H1 (cell line): Measurements from ENCODE around the gene ATG4D. TPM values are rescaled to one million over a fixed set of nuclear protein-coding genes. Genes with fewer than 3 reads are reported as not detected.
A peak's percentile ranks its signal among the peaks of the same experiment; 100 is the strongest.

Experiments used
- CTCF ChIA-PET: fragments of 300-600 bp; sonication (Branson Sonifier 250); formaldehyde crosslinking; loops from one replicate; lab custom pipeline; 2021; ENCODE audit not compliant: partially characterized antibody; lab: Charles Lee
- POLR2A ChIA-PET: fragments of 300-600 bp; sonication (Branson Sonifier 250); formaldehyde crosslinking; loops from one replicate; lab custom pipeline; 2021; ENCODE audit warnings: inconsistent platforms; ENCODE audit not compliant: partially characterized antibody; lab: Charles Lee
- DNase-seq, 2 experiments: peaks; one replicate each; pipeline versions ENCODE4 v3.0.0 to v3.0.0-alpha.2; 2010 to 2022; ENCODE audit warnings: low spot score in 2 of 2, low read depth in 1 of 2, mixed read lengths in 1 of 2
- FAIRE-seq: peaks from 2 replicates; lab custom pipeline; 2011; peaks lifted over from hg19 to GRCh38; lab: Jason Lieb, UNC
- H2AFZ ChIP-seq: 2 replicates; pipeline ENCODE4 v1.8.1; 2012; ENCODE audit warnings: low read length, inconsistent platforms
- H2AK5ac ChIP-seq: 2 replicates; pipeline ENCODE4 v1.6.1; 2013; ENCODE audit warnings: low read depth, low read length
- H2BK120ac ChIP-seq: replicated peaks from 2 replicates; pipeline ENCODE3; 2013; ENCODE audit warnings: low read depth, low read length, inconsistent platforms
- H2BK12ac ChIP-seq: 2 replicates; pipeline ENCODE4 v1.6.1; 2013; ENCODE audit warnings: low read depth, low read length
- H2BK15ac ChIP-seq: 2 replicates; pipeline ENCODE4 v1.6.1; 2013; ENCODE audit warnings: low read length
- H2BK20ac ChIP-seq: 2 replicates; pipeline ENCODE4 v1.6.1; 2013; ENCODE audit warnings: low read length
- H2BK5ac ChIP-seq: 2 replicates; pipeline ENCODE4 v1.6.1; 2013; ENCODE audit warnings: low read depth, low read length
- H3K14ac ChIP-seq: 2 replicates; pipeline ENCODE4 v1.6.1; 2013; ENCODE audit warnings: inconsistent platforms; ENCODE audit not compliant: insufficient read length
- H3K18ac ChIP-seq: 2 replicates; pipeline ENCODE4 v1.6.1; 2013; ENCODE audit warnings: low read length; ENCODE audit errors: extremely low read depth
- H3K23ac ChIP-seq: 2 replicates; pipeline ENCODE4 v1.6.1; 2013; ENCODE audit warnings: inconsistent platforms; ENCODE audit not compliant: insufficient read length
- H3K23me2 ChIP-seq: 2 replicates; pipeline ENCODE4 v1.6.1; 2013; ENCODE audit warnings: low read depth, low read length
- H3K27ac ChIP-seq: 2 replicates; pipeline ENCODE4 v1.6.1; 2011; ENCODE audit warnings: low read depth, low read length, inconsistent platforms
- H3K27me3 ChIP-seq, 4 experiments: replicated peaks in 1 of 4; 1 replicate in 1 of 4; 2 replicates in 3 of 4; pipeline versions ENCODE4 v1.6.1 to v1.8.1; 2011 to 2013; ENCODE audit warnings: low read length in 3 of 4, mild to moderate bottlenecking in 3 of 4, inconsistent platforms in 2 of 4, mixed read lengths in 2 of 4, moderate library complexity in 1 of 4; ENCODE audit not compliant: control insufficient read depth in 3 of 4, insufficient read depth in 3 of 4; ENCODE audit errors: extremely low read depth in 1 of 4
- H3K36me3 ChIP-seq, 4 experiments: 2 replicates each; pipeline versions ENCODE4 v1.6.1 to v1.8.1; 2011 to 2013; ENCODE audit warnings: mild to moderate bottlenecking in 4 of 4, low read length in 3 of 4, moderate library complexity in 2 of 4, control low read depth in 1 of 4, inconsistent platforms in 1 of 4; ENCODE audit not compliant: insufficient read depth in 4 of 4, control insufficient read depth in 2 of 4
- H3K4ac ChIP-seq: replicated peaks from 2 replicates; pipeline ENCODE3; 2013; ENCODE audit warnings: low read length, low read depth, mixed read lengths, inconsistent platforms; ENCODE audit not compliant: insufficient read length
- H3K4me1 ChIP-seq, 4 experiments: replicated peaks in 1 of 4; 1 replicate in 1 of 4; 2 replicates in 3 of 4; pipeline versions ENCODE4 v1.6.1 to v1.8.1; 2011 to 2013; ENCODE audit warnings: low read length in 3 of 4, inconsistent platforms in 2 of 4, mixed read lengths in 1 of 4; ENCODE audit not compliant: insufficient read depth in 4 of 4, control insufficient read depth in 3 of 4
- H3K4me2 ChIP-seq, 2 experiments: 2 replicates each; pipeline versions ENCODE4 v1.6.1 to v1.8.1; 2011 to 2013; ENCODE audit warnings: low read depth in 2 of 2, low read length in 2 of 2, control low read depth in 1 of 2, inconsistent platforms in 1 of 2, mild to moderate bottlenecking in 1 of 2; ENCODE audit not compliant: insufficient read depth in 1 of 2
- H3K4me3 ChIP-seq, 4 experiments: fragments of 200-600, 300-600 bp in 1 of 4; sonication (generic), shearing (Covaris generic), sonication (Bioruptor Twin) in 1 of 4; 2 replicates each; pipeline versions ENCODE4 v1.5.1 to v1.8.1; 2011 to 2016; ENCODE audit warnings: low read length in 4 of 4, low read depth in 3 of 4, control low read depth in 2 of 4, inconsistent platforms in 2 of 4, mild to moderate bottlenecking in 2 of 4, mixed read lengths in 1 of 4, moderate library complexity in 1 of 4; ENCODE audit not compliant: insufficient read depth in 2 of 4; ENCODE audit errors: extremely low read depth in 1 of 4
- H3K56ac ChIP-seq: replicated peaks from 2 replicates; pipeline ENCODE3; 2013; ENCODE audit warnings: low read depth, mild to moderate bottlenecking, mixed read lengths, low read length, inconsistent platforms; ENCODE audit not compliant: insufficient read length
- H3K79me1 ChIP-seq: 2 replicates; pipeline ENCODE4 v1.6.1; 2013; ENCODE audit warnings: low read depth, low read length, control low read depth
- H3K79me2 ChIP-seq, 2 experiments: 2 replicates each; pipeline versions ENCODE4 v1.6.1 to v1.8.1; 2012 to 2013; ENCODE audit warnings: low read length in 2 of 2, mild to moderate bottlenecking in 2 of 2, inconsistent platforms in 1 of 2; ENCODE audit not compliant: insufficient read depth in 2 of 2, control insufficient read depth in 1 of 2
- H3K9ac ChIP-seq, 4 experiments: replicated peaks in 1 of 4; 1 replicate in 1 of 4; 2 replicates in 3 of 4; pipeline versions ENCODE4 v1.6.1 to v1.8.1; 2011 to 2013; ENCODE audit warnings: low read depth in 3 of 4, low read length in 3 of 4, control low read depth in 2 of 4, mild to moderate bottlenecking in 2 of 4, moderate library complexity in 2 of 4, inconsistent platforms in 1 of 4; ENCODE audit errors: extremely low read depth in 1 of 4
- H3K9me3 ChIP-seq, 2 experiments: 2 replicates each; pipeline versions ENCODE4 v1.6.1 to v1.8.1; 2012 to 2013; ENCODE audit warnings: mild to moderate bottlenecking in 2 of 2, moderate library complexity in 2 of 2, control low read depth in 1 of 2, inconsistent platforms in 1 of 2, low read depth in 1 of 2, low read length in 1 of 2, mixed read lengths in 1 of 2; ENCODE audit not compliant: insufficient read depth in 2 of 2
- H4K20me1 ChIP-seq, 2 experiments: replicated peaks in 1 of 2; 2 replicates each; pipeline versions ENCODE3 to v1.8.1; 2011 to 2013; ENCODE audit warnings: inconsistent platforms in 2 of 2, low read length in 2 of 2, mild to moderate bottlenecking in 1 of 2; ENCODE audit not compliant: insufficient read depth in 2 of 2, control insufficient read depth in 1 of 2
- H4K5ac ChIP-seq: 2 replicates; pipeline ENCODE4 v1.6.1; 2013; ENCODE audit warnings: low read length, low read depth, mixed read lengths, inconsistent platforms; ENCODE audit not compliant: insufficient read length
- H4K8ac ChIP-seq: 2 replicates; pipeline ENCODE4 v1.8.0; 2013; ENCODE audit warnings: mild to moderate bottlenecking, moderate library complexity, low read length, inconsistent platforms; ENCODE audit not compliant: insufficient read depth; ENCODE audit errors: extremely low read depth
- H4K91ac ChIP-seq: replicated peaks from 2 replicates; pipeline ENCODE3; 2013; ENCODE audit warnings: low read length, mixed read lengths, inconsistent platforms; ENCODE audit not compliant: insufficient read length
- ATF3 ChIP-seq: IDR thresholded peaks from 2 replicates; pipeline ENCODE4 v1.6.1; 2011; ENCODE audit warnings: low read depth, mild to moderate bottlenecking, low read length; ENCODE audit not compliant: insufficient read depth
- BACH1 ChIP-seq: IDR thresholded peaks from 2 replicates; pipeline ENCODE4 v1.6.1; 2012; ENCODE audit warnings: low read length, improper control_type of control experiment
- CHD1 ChIP-seq: IDR thresholded peaks from 2 replicates; pipeline ENCODE4 v1.6.1; 2012; ENCODE audit warnings: low read depth, low read length, improper control_type of control experiment
- EGR1 ChIP-seq: IDR thresholded peaks from 2 replicates; pipeline ENCODE4 v1.6.1; 2011; ENCODE audit warnings: low read depth, low read length, borderline replicate concordance
- EZH2 ChIP-seq: fragments of 200-600 bp; sonication (generic); IDR thresholded peaks from 2 replicates; pipeline ENCODE4 v1.7.1; 2012; ENCODE audit warnings: low read depth, mild to moderate bottlenecking, moderate library complexity, low read length, inconsistent platforms; ENCODE audit not compliant: severe bottlenecking
- KDM1A ChIP-seq: fragments of 200-600, 300-600 bp; sonication (generic); IDR thresholded peaks from 2 replicates; pipeline ENCODE4 v1.7.1; 2016; ENCODE audit warnings: mild to moderate bottlenecking, low read length, borderline replicate concordance
- NANOG ChIP-seq: IDR thresholded peaks from 2 replicates; pipeline ENCODE4 v1.6.1; 2011; ENCODE audit warnings: low read length, low read depth, mild to moderate bottlenecking, inconsistent platforms; ENCODE audit not compliant: insufficient read depth, poor library complexity, severe bottlenecking
- NRF1 ChIP-seq: IDR thresholded peaks from 2 replicates; pipeline ENCODE4 v1.6.1; 2011; ENCODE audit warnings: mild to moderate bottlenecking, low read depth, low read length, improper control_type of control experiment
- RAD21 ChIP-seq, 2 experiments: IDR thresholded peaks in 1 of 2; conservative IDR thresholded peaks in 1 of 2; 2 replicates each; pipeline ENCODE4 v1.6.1; 2011; ENCODE audit warnings: low read depth in 2 of 2, low read length in 2 of 2, improper control_type of control experiment in 1 of 2, inconsistent platforms in 1 of 2, mild to moderate bottlenecking in 1 of 2, moderate library complexity in 1 of 2
- SIN3A ChIP-seq, 2 experiments: IDR thresholded peaks in 1 of 2; conservative IDR thresholded peaks in 1 of 2; 2 replicates each; pipeline ENCODE4 v1.6.1; 2011 to 2012; ENCODE audit warnings: low read length in 2 of 2, improper control_type of control experiment in 1 of 2, low read depth in 1 of 2, mild to moderate bottlenecking in 1 of 2
- TAF7 ChIP-seq: optimal IDR thresholded peaks from 2 replicates; pipeline ENCODE3; 2011; ENCODE audit warnings: low read depth, mild to moderate bottlenecking, inconsistent platforms, low read length, moderate library complexity, borderline replicate concordance
- TEAD4 ChIP-seq: IDR thresholded peaks from 2 replicates; pipeline ENCODE4 v1.6.1; 2012; ENCODE audit warnings: low read depth, low read length, inconsistent platforms, mixed read lengths
- YY1 ChIP-seq: IDR thresholded peaks from 2 replicates; pipeline ENCODE4 v1.6.1; 2011; ENCODE audit warnings: low read depth, mild to moderate bottlenecking, low read length
- WGBS, 2 experiments: shearing (Covaris generic) in 1 of 2; methylation state at CpG; one replicate each; pipeline versions ENCODE4 v1.1.6 to v1.1.7; 2013 to 2015; ENCODE audit warnings: low lambda C conversion rate in 2 of 2, mixed read lengths in 2 of 2, inconsistent platforms in 1 of 2, low coverage in 1 of 2, missing lambda C conversion rate in 1 of 2; ENCODE audit not compliant: insufficient replicate concordance in 2 of 2, insufficient coverage in 1 of 2, insufficient read length in 1 of 2; ENCODE audit errors: extremely low coverage in 1 of 2, missing lambda C conversion rate in 1 of 2; 5-methylcytosine and 5-hydroxymethylcytosine counted together
- polyA plus RNA-seq, 7 experiments: library from polyadenylated mRNA; depleted of rRNA in 3 of 7; stranded (reverse) in 5 of 7; unstranded in 2 of 7; fragments of >200 nt in 5 of 7; fragments of 200-250 nt in 2 of 7; gene quantifications; 1 replicate in 5 of 7; 2 replicates in 1 of 7; 4 replicates in 1 of 7; pipeline versions ENCODE4 v1.2.1 to v1.2.3, GENCODE V29; 2011 to 2013; ENCODE audit warnings: missing spikeins in 2 of 7, mixed read lengths in 2 of 7
- total RNA-seq: library from RNA; stranded (reverse); fragmentation: NEBNext Ultra II Directional; extraction: Animal tissue kit (Norgen Biotek cat#: 25700); gene quantifications from 2 replicates; pipeline ENCODE4 v1.2.1, GENCODE V29; 2021

Gene ATG4D
- total and polyA plus RNA-seq, 2 of the 8 experiments (the other 6 are each of a cell fraction or from before 2014, with no cell fraction given): 39.6 to 43.7 TPM

DNA sequence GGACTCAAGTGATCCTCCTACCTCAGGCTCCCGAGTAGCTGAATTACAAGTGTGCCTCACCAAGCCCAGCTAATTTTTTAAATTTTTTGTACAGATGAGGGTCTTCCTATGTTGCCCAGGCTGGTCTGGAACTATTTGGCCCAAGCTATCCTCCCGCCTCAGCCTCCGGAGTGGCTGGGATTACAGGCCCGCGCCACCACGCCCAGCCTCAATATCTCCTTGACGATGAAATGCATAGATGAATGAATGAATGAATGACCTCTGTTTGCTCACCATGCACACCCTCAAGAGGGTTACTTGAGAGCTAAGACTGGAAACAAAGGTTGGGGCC is 58.3 kb downstream of the ATG4D start:
- Histone ChIP-seq H3K14ac (no peak overlapping the region), H3K9ac (no peak overlapping the region), H3K4me2 (peak overlapping the region; percentile 51 to 80; a peak in 3 of 4 replicates), H3K4me3 (peak overlapping the region in 2 of 4 experiments; percentile 18 to 39; a peak in 2 of 8 replicates), H3K18ac (no peak overlapping the region), H3K4me1 (peaks cover 0 to 11% (median 7%) of the 10 kb centered on the region in 4 experiments; a peak in 6 of 7 replicates), H3K9me3 (no peaks in the 10 kb centered on the region), H2BK12ac (no peak overlapping the region), H2BK5ac (no peak overlapping the region), H3K56ac (no peak overlapping the region), H4K5ac (peak overlapping the region; percentile 27), H3K23me2 (peaks cover 6% of the 10 kb centered on the region; the same call in 1 of the 2 replicates), H3K27ac (no peak overlapping the region; the same call in 1 of the 2 replicates), H3K27me3 (no peaks in the 10 kb centered on the region), H4K8ac (no peak overlapping the region), H2AFZ (no peak overlapping the region), H2BK20ac (no peak overlapping the region), H3K36me3 (no peaks in the 10 kb centered on the region), H2BK15ac (no peak overlapping the region), H2BK120ac (no peak overlapping the region), H3K23ac (no peak overlapping the region), H4K20me1 (no peaks in the 10 kb centered on the region), H2AK5ac (no peak overlapping the region), H4K91ac (no peak overlapping the region), H3K79me2 (peaks cover 0 to 9% of the 10 kb centered on the region in 2 experiments; a peak in 1 of 4 replicates), H3K79me1 (peaks cover 6% of the 10 kb centered on the region), H3K4ac (no peak overlapping the region)
- 25% methylated on average over 7 of the region's 7 CpGs; no CpG with 5 or more reads in 1 of the 2 experiments for WGBS, 2 experiments
- POLR2A ChIA-PET: interaction anchor here (0.6 to 4.4 kb wide), 12 partner anchors 10 to 149 kb away, joined by 3 to 26 read pairs (median 4); partner anchors contain the start of gene SLC44A2
- DNase-seq (no peak), FAIRE-seq (no peak)
- CTCF ChIA-PET: interaction anchor here (0.6 to 5.1 kb wide), 8 partner anchors 10 to 98 kb away, joined by 3 to 46 read pairs (median 3); no protein-coding TSS in a partner anchor
- TF ChIP-seq SIN3A (conservative IDR thresholded peaks at IDR 0.05 in 1 of 2, IDR thresholded peaks at IDR 0.05 in 1 of 2; ENCODE audit: low read depth in 1 of 2, low read length in 2 of 2): no peak
- no peak for TF ChIP-seq TAF7
- TF ChIP-seq YY1: no peak
- TF ChIP-seq EGR1: no peak
- no peak for TF ChIP-seq ATF3
- no peak for TF ChIP-seq NRF1
- no peak for TF ChIP-seq CHD1
- TF ChIP-seq NANOG: no peak
- TF ChIP-seq KDM1A: no peak
- TF ChIP-seq TEAD4: no peak
- TF ChIP-seq BACH1: no peak
- TF ChIP-seq EZH2: no peak
- no peak for TF ChIP-seq RAD21 (IDR thresholded peaks at IDR 0.05 in 1 of 2, conservative IDR thresholded peaks at IDR 0.05 in 1 of 2; ENCODE audit: low read depth in 2 of 2, low read length in 2 of 2)
